ENCODE data around the gene DHX9.

- TF ChIP-seq, protein P1, sequence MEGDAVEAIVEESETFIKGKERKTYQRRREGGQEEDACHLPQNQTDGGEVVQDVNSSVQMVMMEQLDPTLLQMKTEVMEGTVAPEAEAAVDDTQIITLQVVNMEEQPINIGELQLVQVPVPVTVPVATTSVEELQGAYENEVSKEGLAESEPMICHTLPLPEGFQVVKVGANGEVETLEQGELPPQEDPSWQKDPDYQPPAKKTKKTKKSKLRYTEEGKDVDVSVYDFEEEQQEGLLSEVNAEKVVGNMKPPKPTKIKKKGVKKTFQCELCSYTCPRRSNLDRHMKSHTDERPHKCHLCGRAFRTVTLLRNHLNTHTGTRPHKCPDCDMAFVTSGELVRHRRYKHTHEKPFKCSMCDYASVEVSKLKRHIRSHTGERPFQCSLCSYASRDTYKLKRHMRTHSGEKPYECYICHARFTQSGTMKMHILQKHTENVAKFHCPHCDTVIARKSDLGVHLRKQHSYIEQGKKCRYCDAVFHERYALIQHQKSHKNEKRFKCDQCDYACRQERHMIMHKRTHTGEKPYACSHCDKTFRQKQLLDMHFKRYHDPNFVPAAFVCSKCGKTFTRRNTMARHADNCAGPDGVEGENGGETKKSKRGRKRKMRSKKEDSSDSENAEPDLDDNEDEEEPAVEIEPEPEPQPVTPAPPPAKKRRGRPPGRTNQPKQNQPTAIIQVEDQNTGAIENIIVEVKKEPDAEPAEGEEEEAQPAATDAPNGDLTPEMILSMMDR (IDR thresholded peaks at IDR 0.05) = no peak
- TF ChIP-seq POLR2A (IDR thresholded peaks at IDR 0.05) (no peak), POLR2AphosphoS5 (IDR thresholded peaks at IDR 0.05) (no peak)
These were observed 3.3 kb upstream of the DHX9 start for GRCh38 chr1:182835806-182836205.
